ENCODE measurements around the gene SEPTIN5. TPM values are rescaled to one million over a fixed set of nuclear protein-coding genes. Genes with fewer than 3 reads are reported as not detected.

Gene SEPTIN5
- total RNA-seq, 1 donor from 2014 or later, result 103 TPM

- H3K27ac Mint-ChIP-seq (ENCODE audit: unreplicated experiment), result no peak overlapping the region
- no peaks in the 10 kb centered on the region for H3K9me3 Mint-ChIP-seq (ENCODE audit: unreplicated experiment)
- no peak for TF ChIP-seq CTCF (IDR thresholded peaks at IDR 0.05)
- DNase-seq (ENCODE audit: extremely low spot score, unreplicated experiment), result no peak
- peaks cover under 1% of the 10 kb centered on the region for H3K27me3 Mint-ChIP-seq (ENCODE audit: unreplicated experiment)
- H3K4me3 Mint-ChIP-seq (ENCODE audit: unreplicated experiment), result no peak overlapping the region
- H3K36me3 Mint-ChIP-seq (ENCODE audit: unreplicated experiment), result no peaks in the 10 kb centered on the region
- H3K4me1 Mint-ChIP-seq (ENCODE audit: unreplicated experiment), result peaks cover 29% of the 10 kb centered on the region
Observed at GRCh38 chr22:19749876-19750275, 35.6 kb downstream of the SEPTIN5 start.

GRCh38 chr22:19750507-19751490, 36.5 kb downstream of the SEPTIN5 start:
- Mint-ChIP-seq H3K4me3 (ENCODE audit: unreplicated experiment) (no peak overlapping the region), H3K36me3 (ENCODE audit: unreplicated experiment) (no peaks in the 10 kb centered on the region), H3K27me3 (ENCODE audit: unreplicated experiment) (peaks cover 4% of the 10 kb centered on the region), H3K27ac (ENCODE audit: unreplicated experiment) (no peak overlapping the region), H3K4me1 (ENCODE audit: unreplicated experiment) (peaks cover 22% of the 10 kb centered on the region), H3K9me3 (ENCODE audit: unreplicated experiment) (no peaks in the 10 kb centered on the region)
- no peak for TF ChIP-seq CTCF (IDR thresholded peaks at IDR 0.05)
- no peak for DNase-seq (ENCODE audit: extremely low spot score, unreplicated experiment)

- Mint-ChIP-seq H3K9me3 (ENCODE audit: unreplicated experiment) (no peaks in the 10 kb centered on the region), H3K4me3 (ENCODE audit: unreplicated experiment) (no peak overlapping the region), H3K36me3 (ENCODE audit: unreplicated experiment) (no peaks in the 10 kb centered on the region), H3K4me1 (ENCODE audit: unreplicated experiment) (peaks cover 20% of the 10 kb centered on the region), H3K27me3 (ENCODE audit: unreplicated experiment) (peaks cover 8% of the 10 kb centered on the region), H3K27ac (ENCODE audit: unreplicated experiment) (no peak overlapping the region)
- DNase-seq (ENCODE audit: extremely low spot score, unreplicated experiment), result no peak
- no peak for TF ChIP-seq CTCF (IDR thresholded peaks at IDR 0.05)
Observed at GRCh38 chr22:19751497-19752245, 37.4 kb downstream of the SEPTIN5 start.

- Mint-ChIP-seq H3K27ac (ENCODE audit: unreplicated experiment) (no peak overlapping the region), H3K36me3 (ENCODE audit: unreplicated experiment) (no peaks in the 10 kb centered on the region), H3K9me3 (ENCODE audit: unreplicated experiment) (no peaks in the 10 kb centered on the region), H3K27me3 (ENCODE audit: unreplicated experiment) (peaks cover 8% of the 10 kb centered on the region), H3K4me1 (ENCODE audit: unreplicated experiment) (peaks cover 27% of the 10 kb centered on the region), H3K4me3 (ENCODE audit: unreplicated experiment) (no peak overlapping the region)
- no peak for TF ChIP-seq CTCF (IDR thresholded peaks at IDR 0.05)
- DNase-seq (ENCODE audit: extremely low spot score, unreplicated experiment), result no peak
Observed at GRCh38 chr22:19753090-19753842, 39.0 kb downstream of the SEPTIN5 start.
